ENCODE data around the gene DPYSL3. TPM values are rescaled to one million over a fixed set of nuclear protein-coding genes. Genes with fewer than 3 reads are reported as not detected.

DPYSL3 gene
- total and polyA plus RNA-seq, 4 donors: 0.35 to 3.6 (median 1.7) TPM

- no peaks in the 10 kb centered on the region for H3K36me3 ChIP-seq (ENCODE audit: control insufficient read depth in 4 of 4, insufficient read depth in 3 of 4, low read depth in 1 of 4, low read length in 3 of 4)
- no peaks in the 10 kb centered on the region for H3K4me1 ChIP-seq (ENCODE audit: control insufficient read depth in 4 of 4, insufficient read depth in 4 of 4, low read length in 3 of 4)
- H3K9ac ChIP-seq (ENCODE audit: low read depth in 1 of 2, low read length in 2 of 2): no peak overlapping the region
- H3K4me3 ChIP-seq (ENCODE audit: low read depth in 1 of 3, low read length in 3 of 3): no peak overlapping the region
- H3K9me3 ChIP-seq (ENCODE audit: control insufficient read depth in 4 of 4, low read length in 3 of 4): no peaks in the 10 kb centered on the region
- no peak overlapping the region for H3K27ac ChIP-seq (ENCODE audit: low read depth in 1 of 2, low read length in 2 of 2)
- H3K27me3 ChIP-seq (ENCODE audit: control insufficient read depth in 4 of 4, insufficient read depth in 4 of 4, low read length in 3 of 4): peaks cover 0 to 4% (median 0%) of the 10 kb centered on the region in 4 donors
- no peak for TF ChIP-seq REST (IDR thresholded peaks at IDR 0.05)
- TF ChIP-seq NR2F2 (IDR thresholded peaks at IDR 0.05): no peak
- TF ChIP-seq, protein P1, sequence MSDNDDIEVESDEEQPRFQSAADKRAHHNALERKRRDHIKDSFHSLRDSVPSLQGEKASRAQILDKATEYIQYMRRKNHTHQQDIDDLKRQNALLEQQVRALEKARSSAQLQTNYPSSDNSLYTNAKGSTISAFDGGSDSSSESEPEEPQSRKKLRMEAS (IDR thresholded peaks at IDR 0.05): no peak
- no peak for TF ChIP-seq HNF4G (IDR thresholded peaks at IDR 0.05)
- TF ChIP-seq FOXA1 (IDR thresholded peaks at IDR 0.05): no peak
- no peak for TF ChIP-seq TAF1 (conservative IDR thresholded peaks at IDR 0.05)
- TF ChIP-seq RAD21 (IDR thresholded peaks at IDR 0.05): no peak
- no peak for TF ChIP-seq ATF3 (IDR thresholded peaks at IDR 0.05)
- no peak for TF ChIP-seq HNF4A (conservative IDR thresholded peaks at IDR 0.05)
- TF ChIP-seq CTCF (IDR thresholded peaks at IDR 0.05; ENCODE audit: low read depth, low read length, missing input control): no peak
- no peak for TF ChIP-seq FOXA2 (IDR thresholded peaks at IDR 0.05)
- TF ChIP-seq SP1 (IDR thresholded peaks at IDR 0.05): no peak
- TF ChIP-seq ZBTB33 (IDR thresholded peaks at IDR 0.05): no peak
- TF ChIP-seq JUND (IDR thresholded peaks at IDR 0.05): no peak
- TF ChIP-seq GABPA (IDR thresholded peaks at IDR 0.05 in 1 of 2, conservative IDR thresholded peaks at IDR 0.05 in 1 of 2): no peak
- no peak for TF ChIP-seq YY1 (IDR thresholded peaks at IDR 0.05)
- no peak for TF ChIP-seq EGR1 (IDR thresholded peaks at IDR 0.05; ENCODE audit: low read depth in 2 of 2)
- TF ChIP-seq RXRA (IDR thresholded peaks at IDR 0.05): no peak
- WGBS: 71% methylated on average over 3 of the region's 3 CpGs
- DNase-seq (ENCODE audit: low spot score): no peak
Measured at GRCh38 chr5:147390654-147391225, 119.1 kb downstream of the DPYSL3 start.

All from liver (tissue), 9 donors.